ENCODE measurements around the gene RAB6B.

DNA sequence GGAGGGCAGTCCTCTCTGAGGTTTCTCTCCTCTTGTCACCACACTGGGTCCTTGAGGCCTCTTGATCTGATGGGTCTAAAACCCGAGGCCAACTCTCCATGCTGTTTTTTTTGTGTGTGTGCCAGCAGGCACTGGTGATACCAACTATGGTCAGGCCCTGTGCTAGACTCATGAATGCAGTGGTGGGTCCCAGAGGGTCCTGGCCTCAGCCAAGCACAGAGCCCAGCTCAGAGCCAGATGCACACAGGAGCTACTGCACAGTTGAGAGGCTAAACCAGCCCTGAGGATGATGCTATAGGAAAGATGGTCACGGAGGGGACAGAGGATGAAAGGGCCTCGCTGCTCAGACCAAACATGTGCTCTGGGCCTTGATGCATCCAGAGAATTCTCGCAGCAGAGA is 33.5 kb downstream of the RAB6B start:
- TF ChIP-seq, protein P1, sequence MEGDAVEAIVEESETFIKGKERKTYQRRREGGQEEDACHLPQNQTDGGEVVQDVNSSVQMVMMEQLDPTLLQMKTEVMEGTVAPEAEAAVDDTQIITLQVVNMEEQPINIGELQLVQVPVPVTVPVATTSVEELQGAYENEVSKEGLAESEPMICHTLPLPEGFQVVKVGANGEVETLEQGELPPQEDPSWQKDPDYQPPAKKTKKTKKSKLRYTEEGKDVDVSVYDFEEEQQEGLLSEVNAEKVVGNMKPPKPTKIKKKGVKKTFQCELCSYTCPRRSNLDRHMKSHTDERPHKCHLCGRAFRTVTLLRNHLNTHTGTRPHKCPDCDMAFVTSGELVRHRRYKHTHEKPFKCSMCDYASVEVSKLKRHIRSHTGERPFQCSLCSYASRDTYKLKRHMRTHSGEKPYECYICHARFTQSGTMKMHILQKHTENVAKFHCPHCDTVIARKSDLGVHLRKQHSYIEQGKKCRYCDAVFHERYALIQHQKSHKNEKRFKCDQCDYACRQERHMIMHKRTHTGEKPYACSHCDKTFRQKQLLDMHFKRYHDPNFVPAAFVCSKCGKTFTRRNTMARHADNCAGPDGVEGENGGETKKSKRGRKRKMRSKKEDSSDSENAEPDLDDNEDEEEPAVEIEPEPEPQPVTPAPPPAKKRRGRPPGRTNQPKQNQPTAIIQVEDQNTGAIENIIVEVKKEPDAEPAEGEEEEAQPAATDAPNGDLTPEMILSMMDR (IDR thresholded peaks at IDR 0.05) = no peak
- TF ChIP-seq POLR2A (IDR thresholded peaks at IDR 0.05) = no peak
- TF ChIP-seq POLR2AphosphoS5 (IDR thresholded peaks at IDR 0.05) = no peak

Measured in breast epithelium (tissue), 3 donors.